T47D (cell line): ENCODE measurements around the gene RUNX3.
A peak's percentile ranks its signal among the peaks of the same experiment; 100 is the strongest.

Experiments used
- DNase-seq, 2 experiments: peaks; one replicate each; pipeline versions ENCODE4 v3.0.0 to v3.0.0-alpha.2; 2011 to 2012; ENCODE audit warnings: low read depth in 1 of 2, low spot score in 1 of 2
- JUND ChIP-seq: IDR thresholded peaks from 2 replicates; pipeline ENCODE4 v1.6.1; 2012; ENCODE audit warnings: low read depth
- in situ Hi-C: cut with HindIII; loops from 2 replicates; pipeline ENCODE4 v1.10.0; 2016; ENCODE audit warnings: low sequenced_read_pairs, low pct_unique_long_range_greater_than_20kb

RUNX3 gene

DNA sequence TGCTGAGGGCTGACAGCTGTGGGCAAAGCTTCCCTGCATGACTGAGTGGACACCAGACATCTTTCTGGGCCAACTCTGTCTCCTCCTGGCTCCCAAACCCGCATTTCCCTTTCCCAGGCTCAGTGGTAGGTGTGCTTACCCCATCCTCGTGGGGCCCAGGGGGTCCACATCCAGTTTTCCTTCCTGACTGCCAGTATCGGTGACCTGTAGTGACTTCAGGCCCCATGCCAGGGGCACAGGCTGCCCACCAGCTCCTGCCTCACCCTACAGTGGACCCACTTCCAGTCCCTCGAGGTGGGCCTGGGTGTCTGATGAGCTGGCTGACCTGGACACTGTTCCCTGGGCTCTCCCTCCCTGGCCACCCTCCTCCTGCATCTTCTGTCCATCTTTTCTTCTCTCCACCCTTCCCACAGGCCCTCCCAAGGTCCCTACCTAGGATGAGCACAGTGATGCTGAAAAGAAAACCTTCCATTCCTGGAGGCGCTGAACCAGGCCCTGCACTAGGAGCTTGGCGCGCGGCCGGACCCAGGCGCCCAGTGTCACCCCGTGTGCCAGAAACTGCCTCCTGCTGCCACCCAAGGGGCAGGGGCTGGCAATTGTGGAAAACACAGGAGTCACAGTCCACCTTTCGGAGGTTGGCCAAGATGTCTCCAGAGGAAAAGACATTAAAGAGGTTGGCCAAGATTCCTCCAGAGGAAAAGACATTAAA, 67.1 kb downstream of the RUNX3 start:
- in situ Hi-C loops = no loop called here
- no peak for TF ChIP-seq JUND
- DNase-seq = no peak

DNA sequence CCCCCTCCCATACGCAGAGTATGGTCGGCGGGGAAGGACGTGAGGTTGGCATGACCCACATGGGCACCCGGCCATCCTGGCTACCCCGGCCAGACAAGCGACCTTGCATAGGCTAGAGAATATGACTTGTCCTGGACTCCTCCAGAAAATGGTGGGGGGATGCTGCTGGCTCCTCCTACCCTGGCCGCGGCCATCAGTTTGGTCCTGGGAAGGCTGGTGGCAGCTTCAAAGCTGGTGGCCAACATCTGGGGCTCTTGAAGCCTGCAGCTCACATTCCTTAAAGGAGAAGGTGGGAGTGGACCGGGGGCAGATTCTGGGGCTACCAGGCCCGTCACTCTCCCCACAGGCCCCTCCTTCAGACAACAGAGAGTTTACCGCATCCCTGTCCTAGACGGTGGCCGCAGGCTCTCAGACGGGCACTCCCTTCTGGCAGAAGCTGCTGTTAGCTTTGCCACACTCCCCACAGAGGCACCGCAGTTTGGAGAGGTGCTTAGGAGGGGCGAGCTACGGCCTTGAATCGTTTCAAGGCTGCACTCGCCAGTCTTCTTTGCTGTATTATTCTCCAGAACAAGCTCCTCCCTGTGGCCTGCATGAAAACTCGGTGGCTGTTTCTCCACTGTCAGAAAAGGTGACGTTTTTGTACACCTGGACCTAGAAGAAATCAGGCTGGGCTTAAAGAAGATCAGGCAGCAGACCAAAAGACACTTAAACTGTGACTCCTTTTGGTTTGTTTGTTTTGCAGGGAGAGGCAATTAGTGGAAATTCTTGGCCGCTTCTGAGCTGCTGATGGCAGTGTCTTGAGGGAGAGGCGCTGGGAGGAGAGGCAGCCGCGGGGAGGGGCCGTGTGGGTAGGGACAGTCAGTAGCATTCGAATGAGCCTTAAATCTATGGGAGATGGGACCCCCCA, 68.0 kb downstream of the RUNX3 start:
- in situ Hi-C loops = no loop called here
- no peak for TF ChIP-seq JUND
- DNase-seq = peak in 1 of 2 experiments; percentile 23

DNA sequence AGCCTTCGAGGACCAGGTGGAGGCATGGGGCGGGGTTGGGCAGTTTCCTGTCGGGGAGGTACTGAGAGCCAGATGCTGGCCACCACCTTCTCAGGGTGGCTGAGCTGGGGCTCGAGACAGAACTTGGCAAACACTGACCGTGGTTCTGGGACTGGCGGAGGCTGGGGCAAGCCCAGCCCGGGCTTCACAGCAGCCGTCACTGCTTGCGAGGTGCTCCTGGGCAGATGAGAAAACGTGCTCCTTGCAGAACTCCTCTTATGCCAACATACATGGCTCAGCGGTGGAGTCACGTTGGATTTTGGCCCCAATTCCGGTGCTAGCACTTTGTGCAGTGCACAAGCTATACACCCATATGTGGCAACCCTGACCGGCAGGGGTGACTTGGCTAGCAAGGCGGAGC, 69.2 kb downstream of the RUNX3 start:
- in situ Hi-C loops = no loop called here
- no peak for TF ChIP-seq JUND
- no peak for DNase-seq

DNA sequence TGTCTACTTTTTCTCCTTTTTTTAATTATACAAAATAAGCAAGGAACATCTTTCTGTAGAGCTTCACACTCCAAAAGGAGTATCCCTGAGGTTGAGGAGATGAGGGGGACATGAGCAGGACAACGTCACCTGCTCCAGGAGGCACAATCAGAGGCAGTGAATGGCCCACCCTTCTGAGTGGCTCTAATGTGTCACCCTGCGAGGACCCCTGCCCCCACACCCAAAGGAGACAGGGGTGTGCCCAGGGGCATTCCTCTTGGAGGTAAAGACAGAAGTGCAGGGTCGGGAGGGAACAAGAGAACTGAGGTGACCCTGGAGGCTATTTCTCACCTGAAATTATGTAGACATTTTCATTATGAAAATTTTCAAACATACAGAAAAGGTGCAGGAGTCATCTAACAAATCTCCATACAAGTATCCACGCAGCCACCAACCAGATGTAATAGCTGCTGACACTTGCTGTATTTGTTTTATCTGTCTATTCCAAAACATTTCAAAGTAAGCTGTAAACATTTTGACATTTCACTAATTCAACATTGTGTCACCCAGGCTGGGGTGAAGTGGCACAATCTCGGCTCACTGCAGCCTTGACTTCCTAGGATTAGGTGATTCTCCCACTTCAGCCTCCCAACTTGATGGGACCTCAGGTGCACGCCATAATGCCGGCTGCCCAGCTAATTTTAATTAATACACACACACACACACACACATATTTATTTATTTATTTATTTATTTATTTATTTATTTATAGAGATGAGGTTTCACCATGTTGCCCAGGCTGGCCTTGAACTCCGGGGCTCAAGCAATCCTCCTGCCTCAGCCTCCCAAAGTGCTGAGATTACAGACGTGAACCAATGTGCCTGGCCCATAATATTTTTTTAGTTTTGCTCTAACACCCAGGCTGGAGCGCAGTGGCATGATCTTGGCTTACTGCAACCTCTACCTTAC, 70.7 kb downstream of the RUNX3 start:
- in situ Hi-C loops = no loop called here
- TF ChIP-seq JUND = no peak
- no peak for DNase-seq

DNA sequence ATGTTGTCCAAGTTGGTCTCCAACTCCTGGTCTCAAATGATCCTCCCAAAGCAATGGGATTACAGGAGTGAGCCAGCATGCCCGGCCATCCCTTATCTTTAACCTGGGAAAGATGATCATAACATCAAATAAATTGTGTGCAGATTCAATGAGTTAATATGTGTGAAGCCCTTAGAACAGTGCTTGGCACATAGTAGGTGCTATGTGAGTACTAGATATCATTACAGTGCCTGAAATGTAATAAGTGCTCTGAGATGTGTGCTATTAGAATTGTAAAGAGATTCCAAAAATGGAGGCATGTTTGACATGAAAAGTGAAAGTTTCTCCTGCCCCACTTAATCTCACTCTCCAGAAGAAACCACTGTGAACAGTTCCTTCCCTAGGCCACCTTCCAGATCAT, 71.8 kb downstream of the RUNX3 start:
- in situ Hi-C loops = no loop called here

DNA sequence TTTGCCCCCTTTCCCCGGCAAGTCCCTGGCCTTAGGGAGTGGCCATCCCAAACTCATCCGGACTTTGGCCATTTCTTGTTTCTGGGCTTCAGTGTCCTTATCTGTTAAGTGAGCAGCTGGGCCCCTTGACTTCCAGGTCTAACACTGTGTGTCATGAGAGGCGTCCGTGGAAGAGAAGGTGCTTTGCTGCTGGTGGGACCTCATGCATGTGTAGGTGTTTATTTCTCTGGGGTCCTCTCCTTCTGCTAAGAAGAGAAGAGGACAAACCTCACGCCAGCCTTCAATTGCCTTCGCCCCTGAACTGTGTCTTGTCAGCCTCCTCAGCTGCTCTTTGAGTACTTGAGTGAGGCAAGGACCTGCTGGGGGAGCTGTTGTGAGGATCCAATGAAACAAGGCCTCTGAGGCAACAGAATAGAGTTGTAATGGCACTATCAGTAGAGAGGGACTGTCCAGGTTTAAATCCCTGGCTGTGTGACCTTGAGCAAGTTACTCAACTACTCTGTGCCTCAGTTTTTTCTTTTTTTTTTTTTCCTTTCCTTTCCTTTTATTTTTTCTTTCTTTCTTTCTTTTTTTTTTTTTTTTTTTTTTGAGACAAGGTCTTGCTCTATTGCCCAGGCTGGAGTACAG, 72.5 kb downstream of the RUNX3 start:
- no peak for TF ChIP-seq JUND
- peak in 1 of 2 experiments; percentile 15 for DNase-seq
- in situ Hi-C loops = no loop called here

More for the DNA sequence above, 71.8 kb downstream of the RUNX3 start:
- no peak for TF ChIP-seq JUND
- no peak for DNase-seq

DNA sequence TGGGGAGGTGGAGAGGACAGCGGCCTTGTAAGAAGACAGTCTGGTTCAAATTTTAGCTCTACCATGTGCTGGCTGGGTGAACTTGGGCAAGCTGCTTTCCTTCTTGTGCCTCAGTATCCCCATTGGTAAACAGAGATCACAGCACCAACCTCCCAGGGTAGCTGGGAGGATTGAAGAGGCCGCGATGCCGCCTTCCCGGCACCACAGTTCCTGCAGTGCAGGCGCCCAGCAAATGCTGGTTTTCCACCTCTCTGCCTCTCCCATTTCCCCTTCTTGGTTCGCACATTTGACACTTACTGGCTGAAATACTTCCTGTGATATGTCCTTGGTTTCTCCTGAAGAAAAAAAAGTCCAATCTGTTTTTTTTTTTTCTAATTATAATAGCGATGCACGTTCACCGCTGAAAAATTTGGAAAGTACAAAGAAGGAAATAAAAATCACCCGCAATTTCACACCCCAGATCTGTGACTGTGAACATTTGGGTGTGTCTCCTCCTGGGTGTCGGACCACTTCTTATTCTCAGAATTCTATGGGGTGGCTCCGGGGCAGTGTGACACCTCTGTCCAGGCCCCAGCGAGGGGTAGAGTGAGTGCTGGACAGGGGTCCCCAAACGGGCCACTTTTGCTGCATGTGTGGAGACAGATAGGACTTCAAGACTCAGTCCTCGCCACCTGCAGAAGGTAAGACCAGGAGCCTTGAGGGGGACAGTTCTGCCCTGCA, 73.1 kb downstream of the RUNX3 start:
- no peak for DNase-seq
- no peak for TF ChIP-seq JUND
- in situ Hi-C loops = no loop called here

DNA sequence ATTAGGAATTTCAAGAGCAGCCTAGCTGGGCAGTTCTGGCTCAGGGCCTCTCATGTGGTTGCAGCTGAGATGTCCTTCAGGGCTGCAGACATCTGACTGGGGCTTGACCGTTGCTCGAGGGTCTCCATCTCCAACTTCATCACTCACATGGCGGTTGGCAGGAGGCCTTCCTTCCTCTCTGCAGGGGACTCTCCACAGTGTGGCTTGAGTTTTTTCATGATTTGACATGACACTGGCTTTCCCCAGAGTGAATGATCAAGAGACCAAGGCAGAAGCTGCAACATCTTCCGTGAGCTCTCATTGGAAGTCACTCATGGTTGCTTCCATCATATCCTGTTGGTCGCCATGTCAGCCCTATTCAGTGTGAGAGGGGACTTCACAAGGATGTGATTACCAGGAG, 74.6 kb downstream of the RUNX3 start:
- no peak for DNase-seq
- in situ Hi-C loops = no loop called here
- no peak for TF ChIP-seq JUND

DNA sequence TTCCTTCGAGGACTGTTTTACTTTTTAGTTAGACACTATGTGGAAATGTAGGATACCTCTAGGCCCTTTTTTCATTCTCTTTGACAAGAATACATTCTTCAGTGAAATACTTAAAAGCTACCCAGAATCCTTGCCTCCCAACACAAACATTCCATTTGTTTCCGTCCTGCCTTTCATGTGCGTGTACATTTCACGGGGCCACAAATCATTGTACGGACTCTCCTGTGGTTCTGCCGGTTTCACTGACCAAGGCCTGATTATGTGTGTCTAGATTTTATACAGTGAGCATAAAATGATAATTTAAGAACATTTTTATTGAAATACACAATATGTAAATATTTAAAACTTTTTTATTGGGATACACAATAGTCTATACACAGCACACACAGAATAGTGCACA, 76.4 kb downstream of the RUNX3 start:
- no peak for DNase-seq
- TF ChIP-seq JUND = no peak
- in situ Hi-C loops = no loop called here

DNA sequence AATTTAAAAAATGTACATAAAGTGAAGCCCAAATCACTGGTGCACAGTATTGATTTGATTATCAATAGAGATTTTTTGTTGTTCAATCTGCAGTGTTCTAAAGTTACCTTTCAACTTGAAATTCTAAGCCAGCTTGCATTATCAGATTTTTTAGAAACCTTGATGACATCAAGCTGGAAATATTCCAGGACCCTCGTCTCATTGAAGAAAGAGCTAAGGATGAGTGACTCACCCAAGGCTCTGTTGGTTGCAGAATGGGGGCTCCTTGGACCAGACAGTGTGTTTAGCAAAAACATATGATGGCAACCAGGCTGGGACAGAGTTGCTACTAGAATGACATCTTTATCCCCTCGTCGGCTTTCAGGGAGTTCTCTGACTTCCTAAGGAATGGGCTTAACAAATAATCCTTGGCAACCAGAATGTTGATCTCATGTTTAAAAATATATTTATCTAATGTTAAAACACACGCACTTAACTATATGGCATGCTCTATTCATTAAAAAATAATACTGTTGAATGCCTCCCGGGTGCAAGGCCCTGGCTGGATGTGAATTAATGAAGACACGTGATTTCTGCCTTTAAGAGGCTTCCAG, 79.7 kb downstream of the RUNX3 start:
- DNase-seq = no peak
- in situ Hi-C loops = no loop called here
- TF ChIP-seq JUND = no peak

DNA sequence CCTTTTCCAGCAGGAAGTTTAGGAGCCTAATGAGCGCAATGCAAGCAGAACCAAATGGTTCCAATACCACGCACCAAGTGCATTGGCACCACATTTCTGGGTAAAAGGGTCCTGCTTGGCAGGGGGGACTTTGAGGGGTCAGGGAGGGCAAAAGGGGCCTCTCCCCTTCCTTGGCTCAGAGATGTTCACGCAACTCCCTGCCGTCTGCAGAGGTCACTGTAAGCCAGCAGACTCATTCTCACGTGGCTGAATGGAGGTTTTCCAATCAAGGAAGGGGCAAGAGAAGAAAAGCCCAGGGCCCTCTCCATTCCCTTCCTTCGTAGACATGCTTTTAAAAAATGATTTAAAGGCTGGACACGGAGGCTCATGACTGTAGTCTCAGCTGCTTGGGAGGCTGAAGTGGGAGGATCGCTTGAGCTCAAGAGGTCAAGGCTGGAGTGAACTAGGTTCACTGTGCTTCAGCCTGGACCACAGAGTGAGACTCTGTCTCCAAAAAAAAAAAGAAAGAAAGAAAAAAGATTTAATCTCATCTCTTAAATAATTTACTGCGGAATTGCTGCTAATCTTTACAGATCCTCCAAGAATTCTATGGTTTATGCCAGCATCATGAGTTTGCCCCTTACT, 80.3 kb downstream of the RUNX3 start:
- DNase-seq = peak in 1 of 2 experiments; percentile 46
- TF ChIP-seq JUND = no peak
- in situ Hi-C loops = no loop called here
